ENCODE measurements around the gene R3HDM2.
A peak's percentile ranks its signal among the peaks of the same experiment; 100 is the strongest.
"Not testable (repeated sequence)": the region's sequence is repeated elsewhere in the genome, so short reads cannot be mapped to it uniquely, and the experiment has no call there.

The R3HDM2 gene

DNA sequence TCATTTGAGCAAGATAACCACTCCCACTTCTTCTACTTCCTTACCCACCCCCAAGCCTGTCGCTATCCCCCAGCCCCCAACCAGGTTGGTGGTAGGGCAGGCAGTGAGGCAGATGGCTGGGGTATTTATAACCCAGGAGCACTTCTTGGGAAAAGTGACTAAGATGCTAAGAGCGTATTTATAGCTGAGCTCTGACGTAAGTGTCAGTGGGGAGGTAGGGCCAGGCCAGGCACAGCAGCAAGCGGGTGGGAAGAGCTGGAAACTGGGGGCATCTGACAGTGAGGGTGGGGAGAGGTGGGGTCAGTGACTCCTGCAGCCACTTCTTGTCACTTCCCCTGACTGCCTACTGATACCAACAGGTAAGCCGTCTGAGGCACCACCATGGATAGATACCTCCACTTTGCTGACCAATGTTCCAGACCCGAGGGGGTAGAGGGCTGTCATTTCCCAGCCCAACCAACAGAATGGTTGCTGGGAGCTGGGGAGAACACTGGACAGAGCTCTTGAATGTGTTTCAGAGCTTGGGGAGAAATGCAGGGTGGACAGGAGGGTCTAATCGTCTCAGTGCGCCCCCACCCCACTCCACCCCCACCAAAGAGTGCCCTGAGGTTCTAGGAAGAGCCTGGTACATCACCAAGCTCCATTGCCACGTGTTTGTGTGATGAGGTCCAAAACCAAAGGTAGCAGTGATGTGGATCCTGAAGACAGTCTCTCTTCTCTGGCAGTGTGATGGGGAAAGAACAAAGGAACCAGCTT, 21.5 kb upstream of the R3HDM2 start:
- DNase-seq: no peak

DNA sequence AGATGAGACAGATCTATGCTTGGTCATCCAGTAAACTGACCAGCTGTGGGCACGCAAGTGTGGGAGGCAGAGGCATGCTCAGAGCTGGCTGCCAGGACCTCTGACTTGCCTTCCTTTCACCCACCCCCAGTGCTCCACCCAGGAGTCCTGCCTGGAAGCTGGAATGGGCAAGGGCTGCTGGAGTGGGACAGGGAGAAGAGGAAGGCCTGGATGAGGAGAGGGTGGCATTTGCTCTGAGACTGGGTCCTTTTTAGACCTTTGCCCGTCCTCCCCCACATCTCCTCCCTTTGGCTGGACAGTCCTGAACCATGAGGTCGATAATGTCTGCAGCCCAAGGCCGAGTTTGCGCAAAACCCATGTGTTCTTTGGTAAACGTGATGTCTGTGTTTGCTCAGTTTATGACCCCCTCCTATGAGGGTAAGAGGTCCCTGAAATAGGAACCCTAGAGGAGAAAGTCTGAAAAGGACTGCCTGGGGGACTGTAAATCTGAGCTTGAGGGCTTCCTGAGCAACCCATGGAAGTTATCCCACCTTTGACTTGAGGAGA, 20.5 kb upstream of the R3HDM2 start:
- DNase-seq: no peak

DNA sequence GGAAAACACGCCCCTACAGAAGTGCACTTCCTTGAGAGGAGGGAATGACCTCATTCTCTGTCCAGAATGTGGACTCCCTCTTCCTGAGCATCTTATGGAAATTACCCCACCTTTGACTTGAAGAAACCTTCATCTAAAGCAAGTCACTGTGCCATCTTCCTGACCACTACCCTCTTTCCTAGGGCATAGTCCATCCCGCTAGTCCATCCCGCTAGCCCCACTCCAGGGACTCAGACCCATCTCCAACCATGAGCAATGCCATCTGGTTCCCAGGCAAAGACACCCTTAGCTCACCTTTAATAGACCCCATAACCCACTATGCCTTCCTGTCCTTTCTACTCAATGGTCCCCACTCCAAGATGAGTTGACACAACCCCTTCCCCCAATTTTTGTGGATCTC, 19.2 kb upstream of the R3HDM2 start:
- no peak for DNase-seq

DNA sequence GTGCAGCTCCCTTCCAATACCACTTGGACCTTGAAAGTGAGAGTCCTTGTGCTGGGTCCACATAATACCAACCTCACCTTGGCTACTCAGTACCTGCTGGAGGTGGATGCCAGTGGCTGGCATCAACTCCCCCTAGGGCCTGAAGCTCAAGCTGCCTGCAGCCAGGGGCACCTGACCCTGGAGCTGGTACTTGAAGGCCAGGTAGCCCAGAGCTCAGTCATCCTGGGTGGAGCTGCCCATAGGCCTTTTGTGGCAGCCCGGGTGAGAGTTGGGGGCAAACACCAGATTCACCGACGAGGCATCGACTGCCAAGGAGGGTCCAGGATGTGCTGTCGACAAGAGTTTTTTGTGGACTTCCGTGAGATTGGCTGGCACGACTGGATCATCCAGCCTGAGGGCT, 18.5 kb upstream of the R3HDM2 start:
- DNase-seq: no peak

DNA sequence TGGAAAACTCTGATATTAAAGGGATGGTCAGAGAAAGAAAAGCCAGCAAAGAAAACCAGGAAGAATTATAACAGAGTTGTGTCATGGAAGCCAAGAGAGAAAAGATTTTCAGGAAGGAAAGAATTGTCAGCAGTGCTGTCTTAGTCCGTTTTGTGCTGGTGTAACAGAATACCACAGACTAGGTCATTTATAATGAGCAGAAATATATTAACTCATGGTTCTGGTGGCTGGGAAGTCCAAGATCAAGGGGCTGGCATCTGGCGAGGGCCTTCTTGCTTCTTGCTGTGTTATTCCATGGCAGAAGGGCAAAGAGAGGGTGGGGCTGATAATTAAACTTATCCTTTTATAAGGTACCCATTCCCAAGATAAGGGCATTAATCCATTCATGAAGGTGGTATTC, 17.8 kb upstream of the R3HDM2 start:
- no peak for DNase-seq

DNA sequence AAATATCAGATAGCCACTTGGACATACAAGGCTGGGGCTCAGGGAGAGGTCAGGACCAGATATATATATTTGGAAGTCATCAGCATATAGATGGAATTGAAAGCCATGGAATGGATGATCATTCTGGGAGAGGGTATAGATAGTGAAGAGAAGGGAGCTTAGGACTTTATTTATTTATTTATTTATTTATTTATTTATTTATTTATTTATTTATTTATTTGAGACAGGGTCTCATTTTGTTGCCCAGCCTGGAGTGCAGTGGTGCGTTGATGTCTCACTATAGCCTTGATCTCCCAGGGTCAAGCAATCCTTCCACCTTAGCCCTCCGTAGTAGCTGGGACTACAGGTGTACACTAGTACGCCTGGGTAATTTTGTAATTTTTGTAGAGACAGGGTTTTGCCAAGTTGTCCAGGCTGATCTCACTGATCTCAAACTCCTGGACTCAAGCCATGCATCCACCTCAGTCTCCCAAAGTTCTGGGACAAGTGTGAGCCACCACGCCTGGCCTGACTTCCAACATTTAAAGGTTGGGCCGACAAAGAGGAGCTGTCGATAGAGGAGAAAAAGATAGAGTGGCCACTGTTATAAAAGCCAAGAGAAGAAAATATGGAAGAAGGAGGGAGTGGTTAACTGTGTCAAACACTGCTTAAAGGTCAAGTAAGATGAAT, 15.6 kb upstream of the R3HDM2 start:
- DNase-seq: no peak

DNA sequence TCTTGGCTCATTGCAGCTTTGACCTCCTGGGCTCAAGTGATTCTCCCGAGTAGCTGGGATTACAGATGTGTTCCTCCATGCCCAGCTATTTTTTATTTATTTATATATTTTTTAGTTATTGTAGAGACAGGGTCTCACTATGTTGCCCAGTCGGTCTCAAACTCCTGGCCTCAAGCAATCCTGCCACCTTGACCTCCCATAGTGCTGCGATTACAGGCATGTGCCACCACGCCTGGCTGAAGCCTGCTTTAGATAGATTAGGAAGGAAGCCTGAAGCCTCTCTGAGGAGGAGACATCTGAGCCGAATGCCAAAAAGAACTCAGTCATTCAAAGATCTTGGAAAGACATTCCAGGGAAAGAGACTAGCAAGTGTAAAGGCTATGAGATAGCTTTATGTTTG, 13.9 kb upstream of the R3HDM2 start:
- no peak for DNase-seq

DNA sequence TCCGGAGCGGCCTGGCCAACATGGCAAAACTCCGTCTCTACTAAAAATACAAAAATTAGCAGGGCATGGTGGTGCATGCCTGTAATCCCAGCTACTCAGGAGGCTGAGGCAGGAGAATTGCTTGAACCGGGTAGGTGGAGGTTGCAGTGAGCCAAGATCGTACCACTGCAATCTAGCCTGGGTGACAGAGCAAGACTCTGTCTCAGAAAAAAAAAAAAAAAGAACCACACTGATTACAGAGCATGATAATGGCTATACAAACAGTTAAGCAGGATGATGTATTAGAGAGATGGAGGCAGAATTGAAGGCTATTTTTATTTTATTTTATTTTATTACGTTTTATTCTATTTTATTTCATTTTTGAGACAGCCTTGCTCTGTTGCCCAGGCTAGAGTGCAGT, 13.5 kb upstream of the R3HDM2 start:
- DNase-seq: not testable (repeated sequence)

DNA sequence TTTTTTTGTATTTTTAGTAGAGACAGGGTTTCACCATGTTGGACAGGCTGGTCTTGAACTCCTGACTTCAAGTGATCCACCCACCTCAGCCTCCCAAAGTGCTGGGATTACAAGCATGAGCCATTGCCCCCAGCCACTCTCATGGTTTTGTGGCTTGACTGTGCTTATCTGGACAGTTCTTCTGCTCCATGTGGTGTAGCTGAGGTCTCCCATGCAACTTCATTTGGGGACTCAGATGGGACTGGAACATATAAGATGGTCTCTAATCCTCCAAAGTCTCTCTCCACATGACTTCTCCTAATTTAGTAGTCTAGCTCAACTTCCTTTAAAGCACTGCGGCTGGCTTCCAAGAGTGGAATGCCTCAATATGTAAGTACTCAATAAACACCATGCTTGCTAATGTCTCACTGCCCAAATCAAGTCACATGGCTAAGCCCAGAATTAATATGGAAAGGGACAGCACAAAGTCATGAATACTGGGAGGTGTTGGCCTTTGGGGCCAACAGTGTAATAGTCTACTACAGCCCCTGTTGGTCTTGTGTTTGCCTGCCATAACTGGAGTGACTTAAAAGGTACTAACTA, 11.1 kb upstream of the R3HDM2 start:
- DNase-seq: no peak

DNA sequence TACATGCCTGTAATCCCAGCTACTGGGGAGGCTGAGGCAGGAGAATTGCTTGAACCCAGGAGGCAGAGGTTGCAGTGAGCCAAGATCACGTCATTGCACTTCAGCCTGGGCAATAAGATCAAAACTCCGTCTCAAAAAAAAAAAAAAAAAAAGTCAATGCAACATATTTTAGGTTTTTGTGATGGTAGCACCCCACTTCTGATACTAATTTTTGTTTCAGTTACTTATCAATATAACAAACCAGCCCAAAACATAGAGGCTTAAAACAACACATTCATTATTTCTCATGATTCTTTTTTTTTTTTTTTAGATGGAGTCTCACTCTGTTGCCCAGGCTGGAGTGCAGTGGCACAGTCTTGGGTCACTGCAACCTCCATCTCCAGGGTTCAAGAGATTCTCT, 10.6 kb upstream of the R3HDM2 start:
- not testable (repeated sequence) for DNase-seq

DNA sequence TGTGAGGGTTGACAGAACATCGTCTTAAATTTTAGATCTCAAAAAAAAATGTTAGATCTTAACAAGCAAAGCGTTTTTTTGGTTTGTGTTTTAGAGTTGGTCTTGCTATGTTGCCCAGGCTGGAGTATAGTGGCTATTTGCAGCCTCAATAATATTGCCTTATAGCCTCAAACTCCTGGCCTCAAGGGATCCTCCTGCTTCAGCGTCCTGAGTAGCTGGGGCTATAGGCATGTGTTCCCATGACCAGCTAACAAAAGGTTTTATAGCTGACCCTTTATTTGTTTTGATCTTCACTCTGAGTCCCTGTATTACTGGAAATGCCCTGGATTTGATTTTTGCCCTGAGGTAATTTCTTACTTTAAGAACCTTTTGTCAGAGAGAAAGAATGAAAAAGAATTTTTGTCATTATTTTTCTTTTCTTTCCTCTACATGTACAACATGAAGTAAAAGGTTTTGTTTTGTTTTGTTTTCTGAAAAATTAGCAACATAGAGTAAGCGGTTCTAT, 9.0 kb upstream of the R3HDM2 start:
- DNase-seq: no peak

DNA sequence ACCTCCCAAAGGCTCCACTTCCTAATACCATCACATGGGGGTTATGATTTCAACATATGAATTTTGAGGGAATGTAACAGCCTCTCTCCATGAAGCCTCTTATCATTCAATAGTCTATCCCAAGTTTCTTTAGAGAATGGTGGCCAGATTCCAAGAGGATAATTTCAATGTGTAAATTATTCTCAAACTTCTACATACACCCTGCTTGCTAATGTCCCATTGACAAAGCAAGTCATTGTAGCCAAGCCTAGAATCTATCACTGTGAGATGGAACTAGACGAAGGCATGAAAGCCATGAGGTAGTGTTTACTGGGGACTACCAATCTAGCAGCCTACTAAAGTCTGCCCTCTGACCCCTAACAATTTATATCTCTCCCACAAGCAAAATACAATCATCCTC, 7.6 kb upstream of the R3HDM2 start:
- DNase-seq: no peak

DNA sequence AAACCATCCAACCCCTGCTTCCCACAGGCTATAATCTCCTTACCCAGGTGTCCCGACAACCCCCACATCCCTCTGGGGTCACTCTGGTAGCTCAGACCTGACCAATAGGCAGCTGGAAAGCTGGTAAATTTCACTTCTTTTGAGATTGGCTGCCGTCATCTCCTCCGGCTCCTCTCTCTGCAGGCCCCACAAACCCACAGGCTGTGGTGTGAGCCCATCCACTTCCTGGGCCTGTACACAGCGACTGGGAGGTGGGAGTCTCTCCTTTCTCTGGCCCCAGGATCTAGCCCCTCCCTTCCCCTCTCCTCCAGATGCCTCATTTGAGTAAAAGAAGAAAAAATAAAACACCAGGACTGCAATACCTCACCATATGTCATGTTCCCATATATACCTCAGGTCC, 4.5 kb upstream of the R3HDM2 start:
- DNase-seq: no peak

DNA sequence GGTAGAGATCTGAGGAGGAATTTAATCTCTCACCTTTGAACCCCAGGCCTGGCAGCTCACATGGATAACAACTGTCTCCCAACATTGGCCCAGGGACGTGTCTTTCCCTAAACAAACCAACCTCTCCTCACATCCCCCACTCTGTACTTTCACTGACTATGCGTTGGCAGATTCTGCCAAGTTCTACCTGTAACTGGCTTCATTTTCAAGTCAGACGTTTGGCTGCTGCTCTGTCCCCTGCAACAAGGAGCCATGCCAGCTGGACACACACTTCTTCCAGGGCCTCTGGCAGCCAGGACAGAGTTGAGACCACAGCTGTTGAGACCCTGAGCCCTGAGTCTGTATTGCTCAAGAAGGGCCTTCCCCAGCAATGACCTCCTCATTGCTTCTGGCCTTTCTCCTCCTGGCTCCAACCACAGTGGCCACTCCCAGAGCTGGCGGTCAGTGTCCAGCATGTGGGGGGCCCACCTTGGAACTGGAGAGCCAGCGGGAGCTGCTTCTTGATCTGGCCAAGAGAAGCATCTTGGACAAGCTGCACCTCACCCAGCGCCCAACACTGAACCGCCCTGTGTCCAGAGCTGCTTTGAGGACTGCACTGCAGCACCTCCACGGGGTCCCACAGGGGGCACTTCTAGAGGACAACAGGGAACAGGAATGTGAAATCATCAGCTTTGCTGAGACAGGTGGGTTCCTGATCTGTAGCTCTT, 3.8 kb upstream of the R3HDM2 start, which contains the start of gene INHBC:
Gene INHBC, plus strand, starts transcription at position 268 of the 707 bp plus-strand sequence. Its CDS starts 103 bp downstream, at position 371.
- no peak for DNase-seq

DNA sequence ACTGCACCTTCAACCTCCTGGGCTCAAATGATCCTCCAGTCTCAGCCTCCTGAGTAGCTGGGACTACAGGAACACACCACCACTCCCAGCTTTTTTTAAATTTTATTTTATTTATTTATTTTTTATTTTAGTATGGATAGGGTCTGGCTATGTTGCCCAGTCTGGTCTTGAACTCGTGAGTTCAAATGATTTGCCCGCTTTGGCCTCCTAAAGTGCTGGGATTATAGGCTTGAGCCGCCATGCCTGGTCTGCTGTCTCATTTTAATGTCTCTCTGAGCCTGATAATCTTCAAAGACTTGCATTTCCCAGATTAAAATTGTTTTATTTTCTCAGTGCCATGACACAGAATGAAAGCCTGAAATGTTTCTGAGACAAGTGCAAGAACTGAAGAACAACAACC, 2.5 kb upstream of the R3HDM2 start:
- DNase-seq: no peak

DNA sequence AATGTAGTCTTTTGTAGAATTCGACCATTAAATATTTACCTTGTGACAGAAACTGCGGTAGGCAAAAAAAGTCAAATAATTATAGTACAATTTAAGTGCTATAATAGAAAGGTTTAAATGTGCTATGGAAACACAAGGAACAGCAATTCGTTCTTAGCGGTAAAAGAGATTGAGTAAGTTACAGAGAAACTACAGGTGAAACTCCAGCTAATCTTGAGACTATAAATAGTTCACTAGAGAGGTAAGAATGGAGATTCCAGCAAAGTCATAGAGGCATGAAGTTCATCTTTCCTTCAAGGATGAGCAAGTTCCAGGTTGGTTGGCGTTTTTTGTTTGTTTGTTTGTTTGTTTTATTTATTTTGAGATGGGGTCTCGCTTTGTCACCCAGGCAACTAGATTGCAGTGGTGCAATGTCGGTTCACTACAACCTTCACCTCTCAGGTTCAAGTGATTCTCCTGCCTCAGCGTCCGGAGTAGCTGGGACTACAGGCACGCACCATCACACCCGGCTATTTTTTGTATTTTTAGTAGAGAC, 878 bp upstream of the R3HDM2 start:
- no peak for DNase-seq

DNA sequence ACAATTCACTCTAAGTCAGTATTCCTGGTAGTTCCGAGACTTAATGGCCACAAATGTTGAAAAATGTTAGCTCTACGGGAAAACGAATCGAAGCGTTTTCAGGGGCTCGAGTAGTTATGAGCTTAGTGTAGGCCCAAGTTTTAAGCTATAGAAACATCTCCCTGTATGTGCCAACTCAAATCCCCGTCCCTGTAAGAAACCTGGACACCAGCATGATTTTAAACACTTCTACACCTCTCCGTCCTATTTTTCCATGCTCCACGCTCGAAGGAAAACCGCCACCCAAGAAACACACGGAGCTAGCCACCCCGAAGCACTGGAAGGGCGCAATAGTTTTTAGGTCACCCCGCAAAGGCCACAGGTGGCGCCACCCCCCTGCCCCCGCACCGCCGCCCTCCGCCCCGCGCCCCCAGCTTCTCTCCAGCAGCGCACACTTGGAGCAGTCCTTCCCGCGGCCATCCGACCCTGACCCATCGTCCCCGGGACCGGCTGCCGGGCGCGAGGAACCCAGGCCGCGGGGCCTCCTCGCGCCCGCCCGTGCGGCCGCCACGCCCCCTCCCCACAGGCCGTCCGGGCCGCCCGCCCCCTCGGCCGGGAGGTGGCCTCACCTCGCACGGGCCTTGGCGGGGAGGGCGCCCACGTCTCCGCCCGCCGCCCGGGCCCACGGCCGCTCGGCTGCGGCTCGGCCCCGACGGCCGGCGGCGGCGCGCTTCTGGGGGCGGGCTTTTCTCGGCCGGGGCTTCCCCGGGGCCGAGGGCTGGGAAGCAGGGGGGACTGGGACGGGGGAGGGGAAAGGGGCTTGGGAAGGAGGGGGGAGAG, 522 bp downstream of the R3HDM2 start:
- no peak for DNase-seq

DNA sequence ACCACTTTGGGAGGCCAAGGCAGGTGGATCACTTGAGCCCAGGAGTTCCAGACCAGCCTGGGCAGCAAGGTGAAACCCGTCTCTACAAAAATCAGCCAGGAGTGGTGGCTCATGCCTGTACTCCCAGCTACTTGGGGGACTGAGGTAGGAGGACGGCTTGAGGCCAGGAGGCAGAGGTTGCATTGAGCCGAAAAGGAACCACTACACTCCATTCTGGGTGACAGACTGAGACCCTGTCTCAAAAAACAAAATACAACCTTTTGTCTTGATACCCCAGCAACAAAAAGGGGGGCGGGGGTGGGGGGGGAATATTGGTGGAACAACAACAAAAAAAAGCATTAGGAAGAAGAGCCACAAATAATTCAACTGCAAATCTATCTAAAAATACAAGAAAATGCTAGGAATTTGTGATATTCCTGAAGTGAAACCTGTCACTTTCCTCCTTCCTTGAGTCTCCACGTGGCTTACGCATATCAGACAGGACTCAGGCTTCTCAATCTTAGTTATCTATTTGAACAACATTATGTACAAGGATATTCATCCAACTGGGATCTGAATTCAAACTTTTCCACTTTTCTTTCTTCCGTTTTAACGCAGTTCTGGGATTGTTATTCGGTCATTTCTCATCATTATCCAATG, 1.3 kb downstream of the R3HDM2 start:
- DNase-seq: peak; percentile 16

DNA sequence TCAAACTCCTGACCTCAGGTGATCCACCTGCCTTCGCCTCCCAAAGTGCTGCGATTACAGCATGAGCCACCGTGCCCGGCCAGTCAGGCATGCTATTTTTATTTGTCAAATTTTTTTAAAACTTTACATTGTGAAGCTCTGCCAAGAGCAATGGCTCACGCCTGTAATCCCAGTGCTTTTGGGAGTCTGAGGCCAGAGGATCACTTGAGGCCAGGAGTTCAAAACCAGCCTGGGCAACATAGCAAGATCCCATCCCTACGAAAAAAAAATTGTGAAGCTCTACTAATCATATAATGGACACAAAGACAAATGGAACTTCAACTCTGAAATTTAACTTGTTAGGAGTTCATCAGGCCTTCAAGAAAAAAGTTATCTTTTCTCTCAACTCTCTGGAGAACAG, 1.9 kb downstream of the R3HDM2 start:
- DNase-seq: no peak

DNA sequence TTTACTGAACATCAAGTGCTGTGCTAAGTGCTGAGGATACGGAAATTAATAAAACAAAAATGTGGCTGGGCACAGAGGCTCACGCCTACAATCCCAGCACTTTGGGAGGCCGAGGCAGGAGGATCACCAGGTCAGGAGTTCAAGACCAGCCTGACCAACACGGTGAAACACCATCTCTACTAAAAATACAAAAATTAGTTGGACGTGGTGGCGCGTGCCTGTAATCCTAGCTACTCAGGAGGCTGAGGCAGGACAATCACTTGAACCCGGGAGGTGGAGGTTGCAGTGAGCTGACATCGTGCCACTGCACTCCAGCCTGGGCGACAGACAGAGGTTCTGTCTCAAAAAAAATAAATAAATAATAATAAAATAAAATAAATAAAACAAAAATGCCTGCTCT, 3.9 kb downstream of the R3HDM2 start:
- DNase-seq: not testable (repeated sequence)

DNA sequence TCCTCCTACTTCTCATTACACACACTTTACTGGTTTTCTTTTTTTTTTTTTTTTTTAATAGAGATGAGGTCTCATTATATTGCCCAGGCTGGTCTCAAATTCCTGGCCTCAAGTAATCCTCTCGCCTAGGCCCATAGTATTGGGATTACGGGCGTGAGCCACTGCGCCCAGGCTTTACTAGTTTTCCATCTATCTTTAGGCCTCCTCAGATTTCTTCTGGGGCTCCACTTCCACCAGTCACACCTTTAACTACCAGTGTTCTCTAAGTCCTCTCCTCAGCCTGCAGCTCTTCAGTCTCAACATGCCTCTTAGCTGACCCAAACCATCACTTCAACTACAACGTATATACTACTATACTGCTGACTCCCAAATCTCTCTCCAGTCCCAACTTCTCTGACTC, 10.4 kb downstream of the R3HDM2 start:
- no peak for DNase-seq

All from NCI-H2029 treated with DMSO at 0.1 percent for 48 hours (cell line).